NCI-H1436 treated with DMSO at 0.1 percent for 48 hours (cell line): ENCODE results near the gene COL15A1.

Experiments
- DNase-seq: peaks from one replicate; lab custom pipeline; 2025; lab: John Stamatoyannopoulos, UW

COL15A1 gene

GRCh38 chr9:99056886-99057664 lies 113.4 kb downstream of the COL15A1 start:
- no peak for DNase-seq

GRCh38 chr9:99057665-99058625 lies 114.2 kb downstream of the COL15A1 start:
- DNase-seq: no peak

- no peak for DNase-seq
These were observed 115.5 kb downstream of the COL15A1 start for GRCh38 chr9:99058964-99059921.

GRCh38 chr9:99060621-99061020 lies 116.9 kb downstream of the COL15A1 start:
- no peak for DNase-seq

GRCh38 chr9:99062549-99062948 lies 118.8 kb downstream of the COL15A1 start:
- DNase-seq: no peak

- DNase-seq: no peak
These were observed 119.8 kb downstream of the COL15A1 start for GRCh38 chr9:99063522-99063921.

GRCh38 chr9:99066571-99066970 lies 122.9 kb downstream of the COL15A1 start:
- no peak for DNase-seq

GRCh38 chr9:99069075-99069474 lies 125.4 kb downstream of the COL15A1 start:
- DNase-seq: no peak

GRCh38 chr9:99069546-99069945 lies 125.8 kb downstream of the COL15A1 start:
- no peak for DNase-seq

- DNase-seq: no peak
These were observed 127.0 kb downstream of the COL15A1 start for GRCh38 chr9:99070681-99071080.

GRCh38 chr9:99071313-99072039 lies 127.8 kb downstream of the COL15A1 start:
- no peak for DNase-seq

GRCh38 chr9:99072040-99072394 lies 128.3 kb downstream of the COL15A1 start:
- DNase-seq: no peak

GRCh38 chr9:99073347-99073746 lies 129.6 kb downstream of the COL15A1 start:
- DNase-seq: no peak

GRCh38 chr9:99073985-99074901 lies 130.5 kb downstream of the COL15A1 start:
- no peak for DNase-seq

GRCh38 chr9:99074902-99075245 lies 131.2 kb downstream of the COL15A1 start:
- no peak for DNase-seq

- no peak for DNase-seq
These were observed 131.7 kb downstream of the COL15A1 start for GRCh38 chr9:99075246-99075912.

- DNase-seq: no peak
These were observed 132.3 kb downstream of the COL15A1 start for GRCh38 chr9:99076030-99076429.

GRCh38 chr9:99076483-99077171 lies 132.9 kb downstream of the COL15A1 start:
- DNase-seq: no peak

GRCh38 chr9:99078717-99079116 lies 135.0 kb downstream of the COL15A1 start:
- no peak for DNase-seq
